ENCODE results near the gene TRIM62.

DNA sequence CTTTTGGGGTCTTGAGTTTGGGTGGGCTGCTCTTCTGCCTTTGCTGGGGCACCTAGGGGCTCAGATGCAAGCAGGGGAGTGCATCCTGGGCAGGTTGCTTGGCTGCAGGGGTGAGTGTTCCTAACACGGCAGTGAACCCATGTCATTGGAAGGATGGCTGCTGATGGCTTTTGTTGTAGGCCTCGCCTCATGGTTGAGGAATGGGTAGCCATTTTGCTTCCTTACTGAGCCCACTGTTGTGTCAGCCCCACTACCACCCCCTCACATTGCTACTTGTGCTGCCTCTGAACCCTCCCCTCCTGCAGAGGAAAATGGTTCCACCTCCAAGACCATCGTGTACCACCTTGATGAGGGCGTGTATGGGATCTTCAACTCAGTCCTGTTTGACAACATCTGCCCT, 84.1 kb downstream of the TRIM62 start:
- TF ChIP-seq POLR2A (IDR thresholded peaks at IDR 0.05): no peak
- TF ChIP-seq, protein P1, sequence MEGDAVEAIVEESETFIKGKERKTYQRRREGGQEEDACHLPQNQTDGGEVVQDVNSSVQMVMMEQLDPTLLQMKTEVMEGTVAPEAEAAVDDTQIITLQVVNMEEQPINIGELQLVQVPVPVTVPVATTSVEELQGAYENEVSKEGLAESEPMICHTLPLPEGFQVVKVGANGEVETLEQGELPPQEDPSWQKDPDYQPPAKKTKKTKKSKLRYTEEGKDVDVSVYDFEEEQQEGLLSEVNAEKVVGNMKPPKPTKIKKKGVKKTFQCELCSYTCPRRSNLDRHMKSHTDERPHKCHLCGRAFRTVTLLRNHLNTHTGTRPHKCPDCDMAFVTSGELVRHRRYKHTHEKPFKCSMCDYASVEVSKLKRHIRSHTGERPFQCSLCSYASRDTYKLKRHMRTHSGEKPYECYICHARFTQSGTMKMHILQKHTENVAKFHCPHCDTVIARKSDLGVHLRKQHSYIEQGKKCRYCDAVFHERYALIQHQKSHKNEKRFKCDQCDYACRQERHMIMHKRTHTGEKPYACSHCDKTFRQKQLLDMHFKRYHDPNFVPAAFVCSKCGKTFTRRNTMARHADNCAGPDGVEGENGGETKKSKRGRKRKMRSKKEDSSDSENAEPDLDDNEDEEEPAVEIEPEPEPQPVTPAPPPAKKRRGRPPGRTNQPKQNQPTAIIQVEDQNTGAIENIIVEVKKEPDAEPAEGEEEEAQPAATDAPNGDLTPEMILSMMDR (IDR thresholded peaks at IDR 0.05): no peak
